SK-N-SH (cell line): Measurements from ENCODE around the gene TNFRSF14. TPM values are rescaled to one million over a fixed set of nuclear protein-coding genes. Genes with fewer than 3 reads are reported as not detected.

ENCODE experiments used
- CTCF ChIA-PET: fragments of 300-600, 350-600 bp; formaldehyde crosslinking; extraction: SDS; loops from one replicate; lab custom pipeline; 2021; lab: Yijun Ruan, JAX
- POLR2A ChIA-PET: fragments of 350-600 bp; sonication (Branson Sonifier 250); formaldehyde crosslinking; extraction: SDS; loops from one replicate; lab custom pipeline; 2020; ENCODE audit warnings: antibody characterized with exemption, inconsistent platforms; lab: Yijun Ruan, JAX
- DNase-seq: peaks from one replicate; pipeline ENCODE4 v3.0.0; 2012
- H2AFZ ChIP-seq: fragments of 200-600 bp; sonication (generic); 2 replicates; pipeline ENCODE4 v1.8.1; 2016; ENCODE audit warnings: antibody characterized with exemption, mild to moderate bottlenecking, low read depth
- H3F3A ChIP-seq: fragments of 200-600 bp; sonication (generic); replicated peaks from 2 replicates; pipeline ENCODE3; 2016; ENCODE audit warnings: antibody characterized with exemption, mild to moderate bottlenecking; ENCODE audit not compliant: insufficient read depth
- H3K27ac ChIP-seq, 2 experiments: fragments of 200-500 bp in 1 of 2; fragments of 200-600 bp in 1 of 2; sonication (Bioruptor generic) in 1 of 2; sonication (generic), shearing (Covaris generic) in 1 of 2; 2 replicates each; pipeline versions ENCODE4 v1.5.1 to v1.6.1; 2014 to 2016; ENCODE audit warnings: low read depth in 2 of 2, inconsistent platforms in 1 of 2, low read length in 1 of 2, mild to moderate bottlenecking in 1 of 2, mixed read lengths in 1 of 2
- H3K27me3 ChIP-seq: fragments of 200-600 bp; sonication (generic), shearing (Covaris generic); 2 replicates; pipeline ENCODE4 v1.6.1; 2016; ENCODE audit warnings: mixed run types; ENCODE audit not compliant: insufficient read depth
- H3K36me3 ChIP-seq, 2 experiments: fragments of 200-500 bp in 1 of 2; fragments of 200-600 bp in 1 of 2; sonication (Bioruptor generic) in 1 of 2; sonication (generic) in 1 of 2; replicated peaks in 1 of 2; 2 replicates each; pipeline versions ENCODE3 to v1.5.1; 2014 to 2016; ENCODE audit warnings: low read length in 1 of 2, mild to moderate bottlenecking in 1 of 2; ENCODE audit not compliant: insufficient read depth in 2 of 2, control insufficient read depth in 1 of 2
- H3K4me1 ChIP-seq, 2 experiments: fragments of 200-500 bp in 1 of 2; fragments of 200-600 bp in 1 of 2; sonication (Bioruptor generic) in 1 of 2; sonication (generic), shearing (Covaris generic) in 1 of 2; 2 replicates each; pipeline versions ENCODE4 v1.5.1 to v1.6.1; 2014 to 2016; ENCODE audit warnings: low read depth in 1 of 2, low read length in 1 of 2, mixed run types in 1 of 2; ENCODE audit not compliant: insufficient read depth in 2 of 2, control insufficient read depth in 1 of 2
- H3K4me2 ChIP-seq: fragments of 200-600 bp; sonication (generic), shearing (Covaris generic); 2 replicates; pipeline ENCODE4 v1.6.1; 2017; ENCODE audit warnings: mixed run types
- H3K4me3 ChIP-seq, 2 experiments: fragments of 200-500 bp in 1 of 2; fragments of 200-600 bp in 1 of 2; sonication (Bioruptor generic) in 1 of 2; sonication (generic), shearing (Covaris generic) in 1 of 2; 2 replicates each; pipeline versions ENCODE4 v1.5.1 to v1.8.1; 2014 to 2016; ENCODE audit warnings: low read depth in 2 of 2, inconsistent platforms in 1 of 2, low read length in 1 of 2, mild to moderate bottlenecking in 1 of 2, mixed read lengths in 1 of 2, moderate library complexity in 1 of 2
- H3K79me2 ChIP-seq: fragments of 200-600 bp; sonication (generic); 2 replicates; pipeline ENCODE4 v1.8.1; 2017; ENCODE audit warnings: mild to moderate bottlenecking; ENCODE audit not compliant: insufficient read depth
- H3K9ac ChIP-seq: fragments of 200-600 bp; sonication (generic); 2 replicates; pipeline ENCODE4 v1.6.1; 2017; ENCODE audit warnings: mixed run types
- H3K9me2 ChIP-seq: fragments of 200-600 bp; sonication (generic); 2 replicates; pipeline ENCODE4 v1.6.1; 2017; ENCODE audit warnings: mixed run types
- H3K9me3 ChIP-seq: fragments of 200-600 bp; sonication (generic); 2 replicates; pipeline ENCODE4 v1.6.1; 2017; ENCODE audit warnings: mixed run types, mild to moderate bottlenecking, moderate library complexity
- H4K20me1 ChIP-seq: fragments of 200-600 bp; sonication (generic); 2 replicates; pipeline ENCODE4 v1.6.1; 2017; ENCODE audit warnings: mild to moderate bottlenecking, mixed run types; ENCODE audit not compliant: insufficient read depth
- CHD2 ChIP-seq: fragments of 150-350 bp; IDR thresholded peaks from 2 replicates; pipeline ENCODE4 v1.6.1; 2018; ENCODE audit warnings: low read length; ENCODE audit not compliant: partially characterized antibody
- ELF1 ChIP-seq: IDR thresholded peaks from 2 replicates; pipeline ENCODE4 v1.4.0; 2012
- FOXJ3 ChIP-seq: sonication (generic); formaldehyde crosslinking; IDR thresholded peaks from 2 replicates; pipeline ENCODE4 v1.5.1; 2020; ENCODE audit warnings: mild to moderate bottlenecking, missing genetic modification reagents
- FOXM1 ChIP-seq: IDR thresholded peaks from 2 replicates; pipeline ENCODE4 v1.4.0; 2012; ENCODE audit warnings: low read depth, mild to moderate bottlenecking
- GABPA ChIP-seq: IDR thresholded peaks from 2 replicates; pipeline ENCODE4 v1.4.0; 2012; ENCODE audit warnings: low read depth, mild to moderate bottlenecking
- GATA2 ChIP-seq: sonication (generic); formaldehyde crosslinking; IDR thresholded peaks from 2 replicates; pipeline ENCODE4 v1.5.0; 2020; ENCODE audit warnings: mild to moderate bottlenecking, missing genetic modification reagents
- JUND ChIP-seq: IDR thresholded peaks from 2 replicates; pipeline ENCODE4 v1.4.0; 2012
- MXI1 ChIP-seq: IDR thresholded peaks from 2 replicates; pipeline ENCODE4 v1.6.1; 2012; ENCODE audit warnings: mild to moderate bottlenecking, low read depth, low read length, improper control_type of control experiment
- POLR2AphosphoS5 ChIP-seq: IDR thresholded peaks from 2 replicates; pipeline ENCODE4 v1.6.1; 2012; ENCODE audit warnings: low read depth, low read length
- RAD21 ChIP-seq: IDR thresholded peaks from 2 replicates; pipeline ENCODE4 v1.6.1; 2012; ENCODE audit warnings: mild to moderate bottlenecking, low read length
- TAF1 ChIP-seq: IDR thresholded peaks from 2 replicates; pipeline ENCODE4 v1.6.1; 2012; ENCODE audit warnings: low read depth, mild to moderate bottlenecking, low read length, moderate library complexity, borderline replicate concordance
- WGBS: methylation state at CpG from one replicate; pipeline ENCODE4 v1.1.6; 2017; ENCODE audit warnings: low lambda C conversion rate; 5-methylcytosine and 5-hydroxymethylcytosine counted together
- polyA plus RNA-seq, 3 experiments: library from polyadenylated mRNA; depleted of rRNA; stranded (reverse); fragments of >200 nt; gene quantifications; 2 replicates each; pipeline ENCODE4 v1.2.3, GENCODE V29; 2012
- TF ChIP-seq, protein P1 (sequence below): IDR thresholded peaks from 2 replicates; pipeline ENCODE4 v1.4.0; 2012; ENCODE audit warnings: low read depth, borderline replicate concordance
- TF ChIP-seq, protein P2 (sequence below): fragments of 200-600 bp; sonication (generic); IDR thresholded peaks from 2 replicates; pipeline ENCODE4 v1.6.1; 2017; ENCODE audit warnings: antibody characterized with exemption, mild to moderate bottlenecking, moderate library complexity
- TF ChIP-seq, protein P3 (sequence below): IDR thresholded peaks from 2 replicates; pipeline ENCODE4 v1.4.0; 2012; ENCODE audit warnings: low read depth
- TF ChIP-seq, protein P4 (sequence below): IDR thresholded peaks from 2 replicates; pipeline ENCODE4 v1.4.0; 2012; ENCODE audit warnings: low read depth, borderline replicate concordance
- TF ChIP-seq, protein P5 (sequence below): fragments of 150-350 bp; IDR thresholded peaks from 2 replicates; pipeline ENCODE4 v1.6.1; 2016; ENCODE audit warnings: mild to moderate bottlenecking, low read depth, low read length

TNFRSF14 gene
- polyA plus RNA-seq, 1 of the 3 experiments (the other 2 are of a cell fraction) = 0.28 TPM

DNA sequence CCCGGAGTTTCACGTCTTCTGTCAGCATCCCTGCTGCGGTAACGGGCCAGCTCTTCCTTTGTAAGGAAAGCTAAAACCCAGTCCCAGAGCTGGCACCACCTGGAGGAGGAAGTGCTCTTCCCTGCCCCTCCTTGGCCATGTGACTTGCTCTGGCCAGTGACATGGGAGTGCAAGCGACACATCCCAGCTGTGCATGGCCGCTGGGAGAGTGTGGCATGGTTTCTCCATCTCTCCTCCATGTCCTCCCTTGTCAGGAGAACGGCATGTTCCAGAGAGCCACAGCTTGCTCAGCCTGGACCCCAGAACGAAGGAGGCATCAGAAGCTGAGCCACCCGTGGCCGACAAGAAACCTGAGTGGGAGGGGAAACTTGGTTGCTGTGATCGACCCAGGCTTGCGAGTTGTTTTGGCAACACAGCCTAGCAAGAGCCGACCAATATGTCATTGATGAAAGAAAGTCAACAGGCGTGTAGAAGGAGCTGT lies 27.7 kb downstream of the TNFRSF14 start:
- CTCF ChIA-PET = interaction anchor here (0.7 to 2.8 kb wide), 4 partner anchors 22 to 444 kb away, joined by 3 to 8 read pairs (median 4); no protein-coding TSS in a partner anchor
- H3K36me3 ChIP-seq = no peaks in the 10 kb centered on the region
- H3K4me3 ChIP-seq = no peak overlapping the region
- TF ChIP-seq, protein P1, sequence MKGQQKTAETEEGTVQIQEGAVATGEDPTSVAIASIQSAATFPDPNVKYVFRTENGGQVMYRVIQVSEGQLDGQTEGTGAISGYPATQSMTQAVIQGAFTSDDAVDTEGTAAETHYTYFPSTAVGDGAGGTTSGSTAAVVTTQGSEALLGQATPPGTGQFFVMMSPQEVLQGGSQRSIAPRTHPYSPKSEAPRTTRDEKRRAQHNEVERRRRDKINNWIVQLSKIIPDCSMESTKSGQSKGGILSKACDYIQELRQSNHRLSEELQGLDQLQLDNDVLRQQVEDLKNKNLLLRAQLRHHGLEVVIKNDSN = peak; percentile 32; the same call in 1 of the 2 replicates
- TF ChIP-seq FOXJ3 = no peak
- TF ChIP-seq, all 33 proteins: peak for 1
- Histone ChIP-seq H3K9ac (no peak overlapping the region), H4K20me1 (no peaks in the 10 kb centered on the region), H3K9me2 (no peaks in the 10 kb centered on the region), H2AFZ (no peak overlapping the region), H3F3A (peaks cover 6% of the 10 kb centered on the region), H3K27ac (no peak overlapping the region), H3K4me1 (peaks cover 0 to 29% of the 10 kb centered on the region in 2 experiments; a peak in 1 of 4 replicates), H3K27me3 (no peaks in the 10 kb centered on the region), H3K9me3 (no peaks in the 10 kb centered on the region), H3K4me2 (no peak overlapping the region), H3K79me2 (peaks cover 6% of the 10 kb centered on the region; the same call in 1 of the 2 replicates)
- no peak for DNase-seq
- POLR2A ChIA-PET = interaction anchor here (1.2 kb wide), 1 partner anchor 26 kb away, joined by 3 read pairs; no protein-coding TSS in a partner anchor
- WGBS = 92% methylated on average over 14 of the region's 14 CpGs

DNA sequence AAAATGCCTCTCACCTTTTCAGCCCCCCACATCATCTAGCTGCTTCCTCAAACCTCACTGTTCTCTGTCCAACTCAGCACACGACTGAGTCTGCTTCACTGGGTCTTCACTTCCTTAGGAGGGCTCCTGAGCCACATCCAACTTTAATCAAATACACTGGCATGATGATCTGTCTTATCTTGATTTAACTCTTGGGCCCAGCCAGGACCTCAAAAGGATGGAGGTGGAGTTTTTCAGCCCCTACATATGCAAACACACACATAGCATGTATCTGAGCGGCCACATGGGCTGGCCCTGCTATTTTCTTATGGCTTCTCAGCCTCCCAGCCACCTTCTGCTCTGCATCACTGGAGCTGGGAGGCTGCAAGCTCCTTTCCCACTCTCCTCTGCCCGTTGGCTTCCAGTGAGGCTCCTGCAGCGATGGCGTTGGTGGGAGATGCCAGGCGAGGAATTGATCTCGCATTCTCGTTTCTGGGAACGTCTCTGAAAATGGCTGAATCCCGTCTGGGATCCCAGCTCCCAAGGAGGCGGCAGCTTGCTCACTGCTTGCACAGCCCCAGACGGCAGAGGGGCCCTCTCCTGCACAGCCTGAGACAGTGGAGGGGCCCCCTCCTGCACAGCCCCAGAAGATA lies 28.6 kb downstream of the TNFRSF14 start:
- H3K27ac ChIP-seq = peak overlapping the region in 1 of 2 experiments; percentile 88; a peak in 2 of 4 replicates
- CTCF ChIA-PET = interaction anchor here (0.7 to 3.0 kb wide), 5 partner anchors 23 to 444 kb away, joined by 3 to 13 read pairs (median 5); no protein-coding TSS in a partner anchor
- no peak overlapping the region; the same call in 1 of the 2 replicates for H3K9ac ChIP-seq
- no peak for DNase-seq
- H3K79me2 ChIP-seq = peaks cover 6% of the 10 kb centered on the region; the same call in 1 of the 2 replicates
- H3K4me2 ChIP-seq = peak overlapping the region; percentile 93
- H3K9me2 ChIP-seq = no peaks in the 10 kb centered on the region
- TF ChIP-seq JUND (no peak), POLR2AphosphoS5 (no peak), GABPA (no peak), ELF1 (no peak), CHD2 (no peak), RAD21 (no peak), TAF1 (no peak), MXI1 (no peak), FOXM1 (no peak), GATA2 (no peak)
- TF ChIP-seq, protein P2, sequence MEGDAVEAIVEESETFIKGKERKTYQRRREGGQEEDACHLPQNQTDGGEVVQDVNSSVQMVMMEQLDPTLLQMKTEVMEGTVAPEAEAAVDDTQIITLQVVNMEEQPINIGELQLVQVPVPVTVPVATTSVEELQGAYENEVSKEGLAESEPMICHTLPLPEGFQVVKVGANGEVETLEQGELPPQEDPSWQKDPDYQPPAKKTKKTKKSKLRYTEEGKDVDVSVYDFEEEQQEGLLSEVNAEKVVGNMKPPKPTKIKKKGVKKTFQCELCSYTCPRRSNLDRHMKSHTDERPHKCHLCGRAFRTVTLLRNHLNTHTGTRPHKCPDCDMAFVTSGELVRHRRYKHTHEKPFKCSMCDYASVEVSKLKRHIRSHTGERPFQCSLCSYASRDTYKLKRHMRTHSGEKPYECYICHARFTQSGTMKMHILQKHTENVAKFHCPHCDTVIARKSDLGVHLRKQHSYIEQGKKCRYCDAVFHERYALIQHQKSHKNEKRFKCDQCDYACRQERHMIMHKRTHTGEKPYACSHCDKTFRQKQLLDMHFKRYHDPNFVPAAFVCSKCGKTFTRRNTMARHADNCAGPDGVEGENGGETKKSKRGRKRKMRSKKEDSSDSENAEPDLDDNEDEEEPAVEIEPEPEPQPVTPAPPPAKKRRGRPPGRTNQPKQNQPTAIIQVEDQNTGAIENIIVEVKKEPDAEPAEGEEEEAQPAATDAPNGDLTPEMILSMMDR = no peak
- TF ChIP-seq, protein P3, sequence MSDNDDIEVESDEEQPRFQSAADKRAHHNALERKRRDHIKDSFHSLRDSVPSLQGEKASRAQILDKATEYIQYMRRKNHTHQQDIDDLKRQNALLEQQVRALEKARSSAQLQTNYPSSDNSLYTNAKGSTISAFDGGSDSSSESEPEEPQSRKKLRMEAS = no peak
- TF ChIP-seq, protein P4, sequence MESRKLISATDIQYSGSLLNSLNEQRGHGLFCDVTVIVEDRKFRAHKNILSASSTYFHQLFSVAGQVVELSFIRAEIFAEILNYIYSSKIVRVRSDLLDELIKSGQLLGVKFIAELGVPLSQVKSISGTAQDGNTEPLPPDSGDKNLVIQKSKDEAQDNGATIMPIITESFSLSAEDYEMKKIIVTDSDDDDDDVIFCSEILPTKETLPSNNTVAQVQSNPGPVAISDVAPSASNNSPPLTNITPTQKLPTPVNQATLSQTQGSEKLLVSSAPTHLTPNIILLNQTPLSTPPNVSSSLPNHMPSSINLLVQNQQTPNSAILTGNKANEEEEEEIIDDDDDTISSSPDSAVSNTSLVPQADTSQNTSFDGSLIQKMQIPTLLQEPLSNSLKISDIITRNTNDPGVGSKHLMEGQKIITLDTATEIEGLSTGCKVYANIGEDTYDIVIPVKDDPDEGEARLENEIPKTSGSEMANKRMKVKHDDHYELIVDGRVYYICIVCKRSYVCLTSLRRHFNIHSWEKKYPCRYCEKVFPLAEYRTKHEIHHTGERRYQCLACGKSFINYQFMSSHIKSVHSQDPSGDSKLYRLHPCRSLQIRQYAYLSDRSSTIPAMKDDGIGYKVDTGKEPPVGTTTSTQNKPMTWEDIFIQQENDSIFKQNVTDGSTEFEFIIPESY = no peak
- TF ChIP-seq, protein P5, sequence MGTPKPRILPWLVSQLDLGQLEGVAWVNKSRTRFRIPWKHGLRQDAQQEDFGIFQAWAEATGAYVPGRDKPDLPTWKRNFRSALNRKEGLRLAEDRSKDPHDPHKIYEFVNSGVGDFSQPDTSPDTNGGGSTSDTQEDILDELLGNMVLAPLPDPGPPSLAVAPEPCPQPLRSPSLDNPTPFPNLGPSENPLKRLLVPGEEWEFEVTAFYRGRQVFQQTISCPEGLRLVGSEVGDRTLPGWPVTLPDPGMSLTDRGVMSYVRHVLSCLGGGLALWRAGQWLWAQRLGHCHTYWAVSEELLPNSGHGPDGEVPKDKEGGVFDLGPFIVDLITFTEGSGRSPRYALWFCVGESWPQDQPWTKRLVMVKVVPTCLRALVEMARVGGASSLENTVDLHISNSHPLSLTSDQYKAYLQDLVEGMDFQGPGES = no peak
- no peaks in the 10 kb centered on the region for H3K9me3 ChIP-seq
- H3K36me3 ChIP-seq = peaks cover 0 to 5% of the 10 kb centered on the region in 2 experiments
- peaks cover 0 to 29% of the 10 kb centered on the region in 2 experiments; a peak in 1 of 4 replicates for H3K4me1 ChIP-seq
- H3K4me3 ChIP-seq = peak overlapping the region; percentile 70 to 86; a peak in 3 of 4 replicates
- H4K20me1 ChIP-seq = no peaks in the 10 kb centered on the region
- POLR2A ChIA-PET = interaction anchor here (1.0 to 1.3 kb wide), 3 partner anchors 23 to 26 kb away, joined by 3 to 4 read pairs (median 3); no protein-coding TSS in a partner anchor
- WGBS = 73% methylated on average over 11 of the region's 12 CpGs
- H3F3A ChIP-seq = peaks cover 6% of the 10 kb centered on the region
- no peak overlapping the region for H2AFZ ChIP-seq
- H3K27me3 ChIP-seq = no peaks in the 10 kb centered on the region
